GM23248 (cell line): ENCODE measurements around the gene ABHD4.

Experiments
- EZH2 ChIP-seq: fragments of 200-600 bp; sonication (generic); IDR thresholded peaks from 2 replicates; pipeline ENCODE4 v1.6.1; 2018; ENCODE audit warnings: antibody characterized with exemption, mild to moderate bottlenecking; ENCODE audit not compliant: insufficient read depth, poor library complexity, severe bottlenecking
- EZH2phosphoT487 ChIP-seq: fragments of 200-600 bp; sonication (generic); IDR thresholded peaks from 2 replicates; pipeline ENCODE4 v1.6.1; 2018; ENCODE audit warnings: antibody characterized with exemption, moderate library complexity, mild to moderate bottlenecking, low read depth; ENCODE audit not compliant: insufficient read depth

DNA sequence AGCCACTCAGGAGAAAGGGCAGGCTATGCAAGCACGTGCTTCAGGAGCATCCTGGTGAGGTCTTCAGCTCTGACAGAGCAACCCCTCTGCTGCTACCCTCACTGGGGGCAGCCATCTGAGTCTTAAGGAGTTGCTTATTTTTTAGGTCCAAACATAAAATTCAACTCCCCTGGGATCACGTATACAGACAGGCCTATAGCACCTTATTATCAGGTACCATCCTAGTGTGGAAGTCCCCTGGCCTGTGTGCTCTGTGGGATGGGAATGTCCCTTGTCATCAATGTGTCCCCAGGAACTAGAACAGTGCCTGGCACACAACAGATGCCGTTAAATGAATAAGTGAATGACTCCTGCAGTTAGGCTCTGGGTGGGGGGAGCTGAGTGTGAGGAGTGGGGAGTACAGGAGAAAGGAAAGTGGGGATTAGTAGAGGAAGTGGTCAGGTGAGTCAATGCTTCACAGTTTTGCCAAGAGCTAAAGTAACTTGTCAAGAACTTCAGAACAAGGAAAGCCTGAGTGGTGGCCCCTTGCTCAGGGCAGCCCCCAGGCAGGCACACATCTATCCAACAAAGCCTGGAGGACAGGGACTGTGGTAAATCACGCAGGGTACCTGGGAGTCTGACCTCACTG, 42.6 kb upstream of the ABHD4 start:
- TF ChIP-seq EZH2phosphoT487 (no peak), EZH2 (no peak)
